ENCODE data around the gene DUSP9. TPM values are rescaled to one million over a fixed set of nuclear protein-coding genes. Genes with fewer than 3 reads are reported as not detected.
"Not testable (repeated sequence)": the region's sequence is repeated elsewhere in the genome, so short reads cannot be mapped to it uniquely, and the experiment has no call there.

The DUSP9 gene
- total RNA-seq, 2 donors from 2014 or later = 3.5 TPM; not detected in 1

GRCh38 chrX:153692003-153692402, 45.0 kb downstream of the DUSP9 start:
- no peak for TF ChIP-seq POLR2A (IDR thresholded peaks at IDR 0.05)
- no peak for TF ChIP-seq POLR2AphosphoS5 (IDR thresholded peaks at IDR 0.05)
- no peak for TF ChIP-seq CTCF (IDR thresholded peaks at IDR 0.05)
- DNase-seq (ENCODE audit: low spot score) = no peak
- Histone ChIP-seq H3K36me3 (no peaks in the 10 kb centered on the region), H3K27me3 (replicated peaks; ENCODE audit: insufficient read depth) (no peaks in the 10 kb centered on the region), H3K4me3 (no peak overlapping the region), H3K9me3 (no peaks in the 10 kb centered on the region), H3K4me1 (replicated peaks) (no peaks in the 10 kb centered on the region), H3K27ac (no peak overlapping the region)
- intact Hi-C loops (cut with DNase I) = no loop called here
- WGBS = 47% methylated on average over 3 of the region's 4 CpGs

GRCh38 chrX:153692611-153693156, 45.7 kb downstream of the DUSP9 start:
- 62% methylated on average over 9 of the region's 24 CpGs for WGBS
- DNase-seq (ENCODE audit: low spot score) = no peak
- no peaks in the 10 kb centered on the region for H3K27me3 ChIP-seq (replicated peaks; ENCODE audit: insufficient read depth)
- no peaks in the 10 kb centered on the region for H3K4me1 ChIP-seq (replicated peaks)
- no peaks in the 10 kb centered on the region for H3K9me3 ChIP-seq
- H3K4me3 ChIP-seq = no peak overlapping the region
- H3K36me3 ChIP-seq = no peaks in the 10 kb centered on the region
- TF ChIP-seq POLR2A (IDR thresholded peaks at IDR 0.05) (no peak), CTCF (IDR thresholded peaks at IDR 0.05) (no peak), POLR2AphosphoS5 (IDR thresholded peaks at IDR 0.05) (no peak)
- intact Hi-C loops (cut with DNase I) = no loop called here
- H3K27ac ChIP-seq = no peak overlapping the region

- H3K27me3 ChIP-seq (replicated peaks; ENCODE audit: insufficient read depth) = no peaks in the 10 kb centered on the region
- WGBS = 76% methylated on average over 17 of the region's 31 CpGs
- H3K27ac ChIP-seq = no peak overlapping the region
- no peak for DNase-seq (ENCODE audit: low spot score)
- H3K4me3 ChIP-seq = no peak overlapping the region
- no peaks in the 10 kb centered on the region for H3K4me1 ChIP-seq (replicated peaks)
- H3K9me3 ChIP-seq = no peaks in the 10 kb centered on the region
- no peaks in the 10 kb centered on the region for H3K36me3 ChIP-seq
- TF ChIP-seq POLR2A (IDR thresholded peaks at IDR 0.05) (no peak), POLR2AphosphoS5 (IDR thresholded peaks at IDR 0.05) (no peak), CTCF (IDR thresholded peaks at IDR 0.05) (no peak)
- intact Hi-C loops (cut with DNase I) = no loop called here
These were observed 46.4 kb downstream of the DUSP9 start for GRCh38 chrX:153693216-153694086.

- H3K4me1 ChIP-seq (replicated peaks); H3K4me3 ChIP-seq; H3K27me3 ChIP-seq (replicated peaks; ENCODE audit: insufficient read depth); H3K9me3 ChIP-seq; DNase-seq (ENCODE audit: low spot score); intact Hi-C loops (cut with DNase I); H3K36me3 ChIP-seq; H3K27ac ChIP-seq: not testable (repeated sequence)
- WGBS = 90% methylated on average over 2 of the region's 16 CpGs
These were observed 47.3 kb downstream of the DUSP9 start for GRCh38 chrX:153694256-153694655.

GRCh38 chrX:153694687-153695270, 47.8 kb downstream of the DUSP9 start:
- Histone ChIP-seq H3K4me1 (replicated peaks) (no peaks in the 10 kb centered on the region), H3K27me3 (replicated peaks; ENCODE audit: insufficient read depth) (no peaks in the 10 kb centered on the region), H3K4me3 (no peak overlapping the region), H3K9me3 (no peaks in the 10 kb centered on the region), H3K36me3 (no peaks in the 10 kb centered on the region), H3K27ac (no peak overlapping the region)
- no CpG with 5 or more reads among the region's 23 CpGs for WGBS
- intact Hi-C loops (cut with DNase I) = no loop called here
- DNase-seq (ENCODE audit: low spot score) = no peak
- TF ChIP-seq POLR2AphosphoS5 (IDR thresholded peaks at IDR 0.05) (no peak), POLR2A (IDR thresholded peaks at IDR 0.05) (no peak), CTCF (IDR thresholded peaks at IDR 0.05) (no peak)

Data from prostate gland (tissue), 2 donors.